Caco-2 (cell line): ENCODE measurements around the gene F3. TPM values are rescaled to one million over a fixed set of nuclear protein-coding genes. Genes with fewer than 3 reads are reported as not detected.
A peak's percentile ranks its signal among the peaks of the same experiment; 100 is the strongest.

Source experiments
- BruUV-seq: library from RNA; stranded (reverse); fragments of 400-500 nt; replicated peaks from 2 replicates; lab custom pipeline; 2021; lab: Mats Ljungman, UMichigan
- CTCF ChIA-PET: fragments of 300-600 bp; sonication (Branson Sonifier 250); formaldehyde crosslinking; loops from one replicate; lab custom pipeline; 2022; ENCODE audit warnings: antibody characterized with exemption; lab: Charles Lee
- POLR2A ChIA-PET: fragments of 300-600 bp; sonication (Branson Sonifier 250); formaldehyde crosslinking; loops from one replicate; lab custom pipeline; 2022; ENCODE audit warnings: antibody characterized with exemption; lab: Charles Lee
- DNase-seq, 2 experiments: peaks; one replicate each; pipeline versions ENCODE4 v3.0.0 to v3.0.0-alpha.2; 2020 to 2022
- H3K27me3 ChIP-seq: replicated peaks from 2 replicates; pipeline ENCODE4 v1.6.0; 2011; ENCODE audit warnings: low read length; ENCODE audit not compliant: control insufficient read depth, insufficient read depth
- H3K36me3 ChIP-seq: 2 replicates; pipeline ENCODE4 v1.5.1; 2011; ENCODE audit warnings: low read length; ENCODE audit not compliant: control insufficient read depth, insufficient read depth
- H3K4me1 ChIP-seq: fragments of 250-450 bp; sonication (Bioruptor Pico); 2 replicates; pipeline ENCODE4 v1.5.1; 2020; ENCODE audit warnings: mild to moderate bottlenecking
- H3K4me3 ChIP-seq: 2 replicates; pipeline ENCODE4 v1.5.1; 2011; ENCODE audit warnings: low read depth, mild to moderate bottlenecking, control low read depth, low read length
- H3K9me3 ChIP-seq: fragments of 250-450 bp; sonication (Bioruptor Pico); 2 replicates; pipeline ENCODE4 v1.5.1; 2020; ENCODE audit warnings: mild to moderate bottlenecking, moderate library complexity
- H3K27ac Mint-ChIP-seq: one replicate; pipeline ENCODE4 v1.8.0; 2022; ENCODE audit warnings: mixed read lengths; ENCODE audit not compliant: unreplicated experiment
- H3K27me3 Mint-ChIP-seq: one replicate; pipeline ENCODE4 v1.8.0; 2022; ENCODE audit warnings: mixed read lengths; ENCODE audit not compliant: insufficient read depth, unreplicated experiment
- H3K36me3 Mint-ChIP-seq: one replicate; pipeline ENCODE4 v1.8.0; 2022; ENCODE audit warnings: mild to moderate bottlenecking, mixed read lengths; ENCODE audit not compliant: insufficient read depth, unreplicated experiment
- H3K4me1 Mint-ChIP-seq: one replicate; pipeline ENCODE4 v1.8.0; 2022; ENCODE audit warnings: low read depth, mixed read lengths; ENCODE audit not compliant: unreplicated experiment
- H3K4me3 Mint-ChIP-seq: one replicate; pipeline ENCODE4 v1.8.0; 2022; ENCODE audit warnings: mild to moderate bottlenecking, moderate library complexity, mixed read lengths; ENCODE audit not compliant: unreplicated experiment
- H3K9me3 Mint-ChIP-seq: one replicate; pipeline ENCODE4 v1.8.0; 2022; ENCODE audit warnings: mixed read lengths; ENCODE audit not compliant: unreplicated experiment
- intact Hi-C: fragments of 100-400 bp; cut with micrococcal nuclease; formaldehyde crosslinking; loops from one replicate; pipeline ENCODE4 v1.10.0; 2022; ENCODE audit not compliant: unreplicated experiment
- total RNA-seq: library from RNA; stranded (reverse); gene quantifications from 2 replicates; pipeline ENCODE4 v1.2.3, GENCODE V29; 2022
- TF ChIP-seq, protein P1 (sequence below), 2 experiments: fragments of 200-600 bp in 1 of 2; IDR thresholded peaks; 1 replicate in 1 of 2; 2 replicates in 1 of 2; pipeline versions ENCODE4 v1.5.1 to v1.8.0; 2011 to 2022; ENCODE audit warnings: antibody characterized with exemption in 1 of 2, control low read depth in 1 of 2, inconsistent platforms in 1 of 2, low read depth in 1 of 2, low read length in 1 of 2, mild to moderate bottlenecking in 1 of 2, moderate library complexity in 1 of 2; ENCODE audit not compliant: insufficient read depth in 1 of 2, severe bottlenecking in 1 of 2, unreplicated experiment in 1 of 2

Gene F3
- total RNA-seq, 1 experiment from 2014 or later: 28.5 TPM

GRCh38 chr1:94562519-94563260 is 21.1 kb upstream of the F3 start:
- TF ChIP-seq, protein P1, sequence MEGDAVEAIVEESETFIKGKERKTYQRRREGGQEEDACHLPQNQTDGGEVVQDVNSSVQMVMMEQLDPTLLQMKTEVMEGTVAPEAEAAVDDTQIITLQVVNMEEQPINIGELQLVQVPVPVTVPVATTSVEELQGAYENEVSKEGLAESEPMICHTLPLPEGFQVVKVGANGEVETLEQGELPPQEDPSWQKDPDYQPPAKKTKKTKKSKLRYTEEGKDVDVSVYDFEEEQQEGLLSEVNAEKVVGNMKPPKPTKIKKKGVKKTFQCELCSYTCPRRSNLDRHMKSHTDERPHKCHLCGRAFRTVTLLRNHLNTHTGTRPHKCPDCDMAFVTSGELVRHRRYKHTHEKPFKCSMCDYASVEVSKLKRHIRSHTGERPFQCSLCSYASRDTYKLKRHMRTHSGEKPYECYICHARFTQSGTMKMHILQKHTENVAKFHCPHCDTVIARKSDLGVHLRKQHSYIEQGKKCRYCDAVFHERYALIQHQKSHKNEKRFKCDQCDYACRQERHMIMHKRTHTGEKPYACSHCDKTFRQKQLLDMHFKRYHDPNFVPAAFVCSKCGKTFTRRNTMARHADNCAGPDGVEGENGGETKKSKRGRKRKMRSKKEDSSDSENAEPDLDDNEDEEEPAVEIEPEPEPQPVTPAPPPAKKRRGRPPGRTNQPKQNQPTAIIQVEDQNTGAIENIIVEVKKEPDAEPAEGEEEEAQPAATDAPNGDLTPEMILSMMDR (IDR thresholded peaks at IDR 0.05; ENCODE audit: insufficient read depth in 1 of 2, low read depth in 1 of 2, low read length in 1 of 2, severe bottlenecking in 1 of 2, unreplicated experiment in 1 of 2): no peak
- Histone ChIP-seq H3K4me1 (peaks cover 14% of the 10 kb centered on the region), H3K27me3 (no peaks in the 10 kb centered on the region), H3K9me3 (no peaks in the 10 kb centered on the region), H3K4me3 (no peak overlapping the region), H3K36me3 (no peaks in the 10 kb centered on the region)
- peaks cover 6% of the 10 kb centered on the region for H3K4me1 Mint-ChIP-seq
- peak overlapping the region; percentile 65 for H3K27ac Mint-ChIP-seq
- H3K4me3 Mint-ChIP-seq: peak overlapping the region; percentile 6
- H3K9me3 Mint-ChIP-seq: no peaks in the 10 kb centered on the region
- no peaks in the 10 kb centered on the region for H3K27me3 Mint-ChIP-seq
- no TSS peak for BruUV-seq
- ChIA-PET CTCF (no interaction called here), POLR2A (no interaction called here)
- intact Hi-C loops: no loop called here
- DNase-seq: peak in 1 of 2 experiments; percentile 44
- no peaks in the 10 kb centered on the region for H3K36me3 Mint-ChIP-seq

- H3K27ac Mint-ChIP-seq: no peak overlapping the region
- H3K9me3 Mint-ChIP-seq: no peaks in the 10 kb centered on the region
- H3K4me3 ChIP-seq: no peak overlapping the region
- no peaks in the 10 kb centered on the region for H3K27me3 Mint-ChIP-seq
- H3K36me3 Mint-ChIP-seq: no peaks in the 10 kb centered on the region
- ChIA-PET POLR2A (no interaction called here), CTCF (no interaction called here)
- no peaks in the 10 kb centered on the region for H3K36me3 ChIP-seq
- H3K27me3 ChIP-seq: no peaks in the 10 kb centered on the region
- intact Hi-C loops: no loop called here
- peaks cover 6% of the 10 kb centered on the region for H3K4me1 Mint-ChIP-seq
- no peak for DNase-seq
- no peaks in the 10 kb centered on the region for H3K9me3 ChIP-seq
- peaks cover 14% of the 10 kb centered on the region for H3K4me1 ChIP-seq
- no TSS peak for BruUV-seq
- TF ChIP-seq, protein P1 (IDR thresholded peaks at IDR 0.05; ENCODE audit: insufficient read depth in 1 of 2, low read depth in 1 of 2, low read length in 1 of 2, severe bottlenecking in 1 of 2, unreplicated experiment in 1 of 2): no peak
- no peak overlapping the region for H3K4me3 Mint-ChIP-seq
Measured at GRCh38 chr1:94560333-94560732, 18.8 kb upstream of the F3 start.

- no TSS peak for BruUV-seq
- Histone ChIP-seq H3K27me3 (no peaks in the 10 kb centered on the region), H3K9me3 (no peaks in the 10 kb centered on the region), H3K4me3 (no peak overlapping the region), H3K36me3 (no peaks in the 10 kb centered on the region), H3K4me1 (peaks cover 14% of the 10 kb centered on the region)
- intact Hi-C loops: no loop called here
- DNase-seq: no peak
- no peak overlapping the region for H3K27ac Mint-ChIP-seq
- H3K4me3 Mint-ChIP-seq: no peak overlapping the region
- no peaks in the 10 kb centered on the region for H3K36me3 Mint-ChIP-seq
- CTCF ChIA-PET: no interaction called here
- H3K9me3 Mint-ChIP-seq: no peaks in the 10 kb centered on the region
- POLR2A ChIA-PET: no interaction called here
- H3K27me3 Mint-ChIP-seq: no peaks in the 10 kb centered on the region
- peaks cover 6% of the 10 kb centered on the region for H3K4me1 Mint-ChIP-seq
- TF ChIP-seq, protein P1 (IDR thresholded peaks at IDR 0.05; ENCODE audit: insufficient read depth in 1 of 2, low read depth in 1 of 2, low read length in 1 of 2, severe bottlenecking in 1 of 2, unreplicated experiment in 1 of 2): no peak
Measured at GRCh38 chr1:94559921-94560320, 18.4 kb upstream of the F3 start.
